K562 treated with DMSO at 1 percent for 12 hours (cell line): Measurements from ENCODE around the gene ZNF674. TPM values are rescaled to one million over a fixed set of nuclear protein-coding genes. Genes with fewer than 3 reads are reported as not detected.

Experiments
- total RNA-seq: library from RNA; unstranded; fragments of 300-600 nt; gene quantifications from 2 replicates; pipeline ENCODE4 v1.2.3, GENCODE V29; 2022; ENCODE audit not compliant: insufficient read depth

Gene ZNF674
- total RNA-seq, result 0.50 and 3.5 TPM in 2 replicates

GRCh38 chrX:46545111-46546005 is at the start of gene ZNF674:
Gene ZNF674, minus strand, starts transcription at chrX:46545421. Its CDS starts 3,334 bp downstream, at chrX:46542087.

DNA sequence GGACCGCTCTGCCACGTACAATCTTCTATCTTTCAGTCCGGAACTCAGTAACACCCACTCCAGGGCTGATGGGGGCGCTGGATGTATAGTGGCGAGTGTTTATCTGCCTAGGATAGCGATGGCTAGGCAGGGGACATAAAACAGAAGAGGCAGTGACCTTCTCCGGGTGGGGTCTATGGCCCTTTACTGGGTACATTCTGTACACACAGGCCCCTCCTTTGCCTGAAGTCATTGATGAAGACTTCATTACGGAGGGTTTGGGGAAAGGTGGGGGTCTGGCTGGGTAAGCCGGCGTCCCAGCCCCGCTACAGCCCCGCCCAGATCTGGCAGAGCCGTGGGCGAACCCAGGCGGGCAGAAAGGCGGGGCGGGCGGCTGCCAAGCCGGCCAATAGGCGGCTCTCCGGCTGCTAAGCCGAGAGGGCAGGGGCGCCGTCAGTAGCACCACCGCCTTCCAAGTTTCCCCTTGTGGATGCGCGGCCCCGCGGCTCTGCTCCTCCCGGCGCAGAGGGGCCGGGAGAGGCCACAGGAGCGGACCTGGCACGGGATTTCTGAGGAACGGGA is 28.2 kb upstream of the ZNF674 start, which contains the start of gene CHST7:
TSS of gene CHST7 (plus strand) at position 435 of the 561 bp plus-strand sequence. CDS start 167 bp downstream, outside the sequence.

Other genes with a start within 250 kb of the ZNF674 start
- gene CHST7, start 28.3 kb upstream of the ZNF674 start, total RNA-seq, result 0.48 TPM in 1 of 2 replicates, not detected in the other
- gene SLC9A7, start 213.7 kb upstream of the ZNF674 start, total RNA-seq, result not detected in 2 replicates